ENCODE data around the gene RYR3.

The RYR3 gene

GRCh38 chr15:33871980-33872379 is 561.2 kb downstream of the RYR3 start:
- peak; percentile 56 for ATAC-seq
- TF ChIP-seq PATZ1 (CRISPR knock-in tag; IDR thresholded peaks at IDR 0.05; ENCODE audit: borderline replicate concordance) (no peak), RARB (CRISPR knock-in tag; IDR thresholded peaks at IDR 0.05) (no peak), GLIS3 (CRISPR knock-in tag; IDR thresholded peaks at IDR 0.05) (no peak), CSDC2 (CRISPR knock-in tag; IDR thresholded peaks at IDR 0.05) (no peak), ISL1 (CRISPR knock-in tag; IDR thresholded peaks at IDR 0.05) (no peak), ZNF565 (CRISPR knock-in tag; conservative IDR thresholded peaks at IDR 0.05; ENCODE audit: low read depth) (no peak), ESRRG (CRISPR knock-in tag; IDR thresholded peaks at IDR 0.05) (no peak)

GRCh38 chr15:33872416-33873106 is 561.8 kb downstream of the RYR3 start:
- peak; percentile 19; the same call in 2 of the 3 replicates for ATAC-seq
- TF ChIP-seq ZNF8 (CRISPR knock-in tag; IDR thresholded peaks at IDR 0.05) = no peak
- no peak for TF ChIP-seq BACH2 (CRISPR knock-in tag; IDR thresholded peaks at IDR 0.05; ENCODE audit: borderline replicate concordance)

- no peak for ATAC-seq
- TF ChIP-seq RARB (CRISPR knock-in tag; IDR thresholded peaks at IDR 0.05) (no peak), PATZ1 (CRISPR knock-in tag; IDR thresholded peaks at IDR 0.05; ENCODE audit: borderline replicate concordance) (no peak), POU6F1 (CRISPR knock-in tag; IDR thresholded peaks at IDR 0.05; ENCODE audit: borderline replicate concordance, low read depth) (no peak), ZNF70 (CRISPR knock-in tag; IDR thresholded peaks at IDR 0.05) (no peak), ESRRG (CRISPR knock-in tag; IDR thresholded peaks at IDR 0.05) (no peak), ZC3H10 (CRISPR knock-in tag; IDR thresholded peaks at IDR 0.05) (no peak), TOX (CRISPR knock-in tag; IDR thresholded peaks at IDR 0.05; ENCODE audit: borderline replicate concordance) (no peak), CSRNP3 (CRISPR knock-in tag; IDR thresholded peaks at IDR 0.05) (no peak), ZNF8 (CRISPR knock-in tag; IDR thresholded peaks at IDR 0.05) (no peak), CREB5 (CRISPR knock-in tag; IDR thresholded peaks at IDR 0.05; ENCODE audit: low read depth) (no peak), PPARA (CRISPR knock-in tag; IDR thresholded peaks at IDR 0.05; ENCODE audit: borderline replicate concordance) (no peak), TSHZ2 (CRISPR knock-in tag; IDR thresholded peaks at IDR 0.05) (no peak), ISL1 (CRISPR knock-in tag; IDR thresholded peaks at IDR 0.05) (no peak)
Measured at GRCh38 chr15:33874156-33874555, 563.4 kb downstream of the RYR3 start.
